Cardiac muscle cell (in vitro differentiated cells and primary cell): ENCODE results near the gene MPP4. TPM values are rescaled to one million over a fixed set of nuclear protein-coding genes. Genes with fewer than 3 reads are reported as not detected.

ENCODE experiments used
- DNase-seq, 2 donors: peaks; one replicate each; pipeline versions ENCODE4 v3.0.0 to v3.0.0-alpha.2; 2010 to 2017; ENCODE audit warnings: low read depth in 1 of 2, low spot score in 1 of 2
- H3K27ac ChIP-seq: fragments of 200-600 bp; sonication (generic); 2 replicates; pipeline ENCODE4 v1.5.1; 2016
- H3K27me3 ChIP-seq: fragments of 200-600 bp; sonication (generic); 2 replicates; pipeline ENCODE4 v1.6.0; 2016; ENCODE audit warnings: control low read depth
- H3K36me3 ChIP-seq: fragments of 200-600 bp; sonication (generic); 2 replicates; pipeline ENCODE4 v1.5.1; 2016; ENCODE audit warnings: control low read depth
- H3K4me1 ChIP-seq: fragments of 200-600 bp; sonication (generic); 2 replicates; pipeline ENCODE4 v1.8.1; 2017; ENCODE audit warnings: low read depth, mild to moderate bottlenecking, mixed run types
- H3K4me3 ChIP-seq: fragments of 200-600 bp; sonication (generic); 2 replicates; pipeline ENCODE4 v1.5.1; 2016; ENCODE audit warnings: mild to moderate bottlenecking
- H3K9me3 ChIP-seq: fragments of 200-600 bp; sonication (generic); 2 replicates; pipeline ENCODE4 v1.5.1; 2017; ENCODE audit warnings: low read depth, mild to moderate bottlenecking, control low read depth
- CTCF ChIP-seq: IDR thresholded peaks from 2 replicates; pipeline ENCODE4 v1.5.1; 2012; ENCODE audit warnings: low read depth, mild to moderate bottlenecking, low read length
- polyA plus RNA-seq: library from polyadenylated mRNA; unstranded; fragments of >200 nt; fragmentation: Nextera tagmentation; extraction: Ambion mirVana; gene quantifications from 2 replicates; pipeline ENCODE4 v1.2.1, GENCODE V29; 2016
- total RNA-seq: library from RNA; depleted of rRNA; stranded (reverse); fragments of >200 nt; gene quantifications from 2 replicates; pipeline ENCODE4 v1.2.3, GENCODE V29; 2016

The MPP4 gene
- total and polyA plus RNA-seq, 2 experiments from 2014 or later: 0.15 to 0.27 TPM

- Histone ChIP-seq H3K4me3 (no peak overlapping the region), H3K36me3 (no peaks in the 10 kb centered on the region), H3K27me3 (no peaks in the 10 kb centered on the region), H3K9me3 (no peaks in the 10 kb centered on the region), H3K4me1 (no peaks in the 10 kb centered on the region), H3K27ac (no peak overlapping the region)
- DNase-seq: no peak
- TF ChIP-seq CTCF: no peak
Measured at GRCh38 chr2:201653221-201653620, 45.2 kb downstream of the MPP4 start.

- Histone ChIP-seq H3K27me3 (no peaks in the 10 kb centered on the region), H3K27ac (no peak overlapping the region), H3K9me3 (no peaks in the 10 kb centered on the region), H3K4me3 (no peak overlapping the region), H3K36me3 (no peaks in the 10 kb centered on the region), H3K4me1 (peaks cover 6% of the 10 kb centered on the region)
- no peak for TF ChIP-seq CTCF
- no peak for DNase-seq
Measured at GRCh38 chr2:201649442-201649841, 49.0 kb downstream of the MPP4 start.

DNA sequence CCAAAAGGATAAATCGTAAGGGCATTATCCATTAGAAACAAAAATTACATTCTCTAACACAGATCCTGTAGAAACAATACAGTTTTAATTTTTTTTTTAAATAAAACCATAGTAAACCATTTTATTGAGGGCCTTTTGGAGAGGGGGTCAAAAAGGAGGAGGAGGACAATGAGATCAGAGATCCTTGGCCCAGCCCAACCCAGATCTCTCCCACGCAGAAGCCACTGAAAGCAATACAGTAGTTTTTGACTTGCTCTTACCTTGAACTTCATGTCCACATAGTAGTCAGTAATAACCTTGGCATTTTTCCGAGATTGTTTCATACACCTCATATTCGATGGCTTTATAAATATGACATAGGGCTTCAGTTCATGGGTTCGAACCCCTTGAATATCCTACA is 51.0 kb downstream of the MPP4 start:
- DNase-seq: no peak
- Histone ChIP-seq H3K27me3 (no peaks in the 10 kb centered on the region), H3K36me3 (no peaks in the 10 kb centered on the region), H3K4me1 (peaks cover 15% of the 10 kb centered on the region), H3K27ac (no peak overlapping the region), H3K9me3 (no peaks in the 10 kb centered on the region), H3K4me3 (no peak overlapping the region)
- no peak for TF ChIP-seq CTCF

GRCh38 chr2:201644001-201644400 is 54.4 kb downstream of the MPP4 start:
- peak in 1 of 2 donors; percentile 50 for DNase-seq
- Histone ChIP-seq H3K27me3 (no peaks in the 10 kb centered on the region), H3K27ac (peak overlapping the region; percentile 89), H3K9me3 (no peaks in the 10 kb centered on the region), H3K36me3 (no peaks in the 10 kb centered on the region), H3K4me3 (peak overlapping the region; percentile 54), H3K4me1 (peaks cover 22% of the 10 kb centered on the region)
- no peak for TF ChIP-seq CTCF

DNA sequence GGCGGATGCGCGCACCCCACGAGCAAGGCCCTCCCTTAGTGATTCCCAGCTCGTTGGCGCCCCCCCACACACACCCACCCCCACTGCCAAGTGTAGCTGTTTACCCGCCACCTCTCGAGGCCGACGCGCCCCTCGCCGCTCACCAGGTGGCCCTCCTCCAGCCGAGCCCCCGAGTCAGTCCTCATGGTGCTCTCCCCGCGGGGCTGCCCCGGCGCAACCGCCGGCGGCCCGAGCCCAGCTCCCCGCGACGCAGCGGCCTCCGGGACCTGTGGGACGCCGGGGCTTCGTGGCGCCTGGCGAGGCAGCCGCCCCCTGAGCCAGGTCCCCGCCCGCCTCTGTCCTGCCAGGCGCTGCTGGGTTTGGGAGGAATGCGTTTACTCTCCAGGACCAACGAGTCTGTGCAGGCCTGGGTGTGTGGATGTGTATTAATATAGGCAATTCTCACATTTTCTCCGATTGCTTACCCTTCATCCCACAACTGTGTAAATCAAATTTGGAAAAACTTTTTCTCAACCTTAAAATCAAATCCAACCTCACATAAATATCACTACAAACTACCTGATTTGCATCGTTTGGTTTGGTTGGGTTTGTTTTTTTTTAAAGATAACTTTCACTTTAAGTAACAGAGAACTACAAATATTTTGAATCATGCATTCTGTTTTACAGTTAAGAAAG is 55.1 kb downstream of the MPP4 start, which contains the start of gene TMEM237:
Gene TMEM237 (minus strand): TSS at position 288 of the 675 bp plus-strand sequence. CDS start 103 bp downstream, at position 185.
- no peaks in the 10 kb centered on the region for H3K27me3 ChIP-seq
- peak; percentile 53 to 78 for DNase-seq
- H3K27ac ChIP-seq: peak within 1 kb of the TSS; percentile 89
- peak within 1 kb of the TSS; percentile 54 for H3K4me3 ChIP-seq
- H3K9me3 ChIP-seq: no peaks in the 10 kb centered on the region
- no peak for TF ChIP-seq CTCF
- peaks cover 22% of the 10 kb centered on the region for H3K4me1 ChIP-seq
- H3K36me3 ChIP-seq: peaks cover 2% of the 10 kb centered on the region
